ENCODE data around the gene CENPA. TPM values are rescaled to one million over a fixed set of nuclear protein-coding genes. Genes with fewer than 3 reads are reported as not detected.
"Not testable (repeated sequence)": the region's sequence is repeated elsewhere in the genome, so short reads cannot be mapped to it uniquely, and the experiment has no call there.

The CENPA gene
- total and polyA plus RNA-seq, 2 of the 13 experiments (the other 11 are each of a cell fraction or from before 2014, with no cell fraction given): 28.5 to 38.5 TPM

GRCh38 chr2:26746934-26747333 lies 38.9 kb upstream of the CENPA start:
- POLR2A ChIA-PET: interaction anchor here (1.2 kb wide), 1 partner anchor 157 kb away, joined by 5 read pairs; no protein-coding TSS in a partner anchor
- no peak overlapping the region for H2AFZ ChIP-seq (ENCODE audit: low read length)
- no TSS peak for BruUV-seq (replicated peaks)
- H3K9me3 ChIP-seq (ENCODE audit: low read length): peaks cover 4% of the 10 kb centered on the region; the same call in 1 of the 2 replicates
- WGBS (ENCODE audit: low lambda C conversion rate): 5% methylated on average over 3 of the region's 3 CpGs
- CTCF ChIA-PET (ENCODE audit: low intra/inter-chr PET ratio, low total read pairs): interaction anchor here (1.8 to 7.6 kb wide), 2 partner anchors 141 to 169 kb away, joined by 5 to 118 read pairs; no protein-coding TSS in a partner anchor
- no peak overlapping the region for H3K4me2 ChIP-seq (ENCODE audit: low read depth, low read length)
- FAIRE-seq: no peak
- H3K36me3 ChIP-seq (replicated peaks in 1 of 2; ENCODE audit: control insufficient read depth in 1 of 2, insufficient read depth in 2 of 2, low read length in 2 of 2): no peaks in the 10 kb centered on the region
- H3K4me3 ChIP-seq (replicated peaks in 1 of 3; ENCODE audit: insufficient read depth in 1 of 3, low read depth in 2 of 3, low read length in 3 of 3): no peak overlapping the region
- intact Hi-C loops (cut with micrococcal nuclease; ENCODE audit: unreplicated experiment) (no loop called here), in situ Hi-C loops (cut with HindIII; ENCODE audit: extremely low pct_ligation_motif_present, low pct_unique_long_range_greater_than_20kb) (no loop called here)
- ATAC-seq: no peak
- no peaks in the 10 kb centered on the region for H3K79me2 ChIP-seq (ENCODE audit: insufficient read depth, low read length)
- H3K4me1 ChIP-seq (ENCODE audit: insufficient read depth, low read length): peaks cover 26% of the 10 kb centered on the region
- H3K27me3 ChIP-seq (ENCODE audit: control insufficient read depth in 1 of 2, insufficient read depth in 2 of 2, low read length in 2 of 2): peaks cover 8 to 36% of the 10 kb centered on the region in 2 experiments; a peak in 4 of 5 replicates
- H4K20me1 ChIP-seq (ENCODE audit: insufficient read depth, low read length): no peaks in the 10 kb centered on the region
- no peak overlapping the region for H3K27ac ChIP-seq (ENCODE audit: extremely low read length, insufficient read depth, low read length)
- DNase-seq (ENCODE audit: low spot score): no peak
- no peak overlapping the region for H3K9ac ChIP-seq (ENCODE audit: insufficient read depth, low read depth, low read length)
- TF ChIP-seq THAP11 (CRISPR knock-in tag; IDR thresholded peaks at IDR 0.05) (no peak), HINFP (CRISPR knock-in tag; IDR thresholded peaks at IDR 0.05; ENCODE audit: low read depth) (no peak)

- peak; percentile 45 for DNase-seq (ENCODE audit: low spot score)
- BruUV-seq (replicated peaks); H2AFZ ChIP-seq (ENCODE audit: low read length); intact Hi-C loops (cut with micrococcal nuclease; ENCODE audit: unreplicated experiment); H3K27me3 ChIP-seq (ENCODE audit: control insufficient read depth in 1 of 2, insufficient read depth in 2 of 2, low read length in 2 of 2); H4K20me1 ChIP-seq (ENCODE audit: insufficient read depth, low read length); H3K9ac ChIP-seq (ENCODE audit: insufficient read depth, low read depth, low read length); CTCF ChIA-PET (ENCODE audit: low intra/inter-chr PET ratio, low total read pairs); H3K9me3 ChIP-seq (ENCODE audit: low read length); ATAC-seq; POLR2A ChIA-PET; H3K79me2 ChIP-seq (ENCODE audit: insufficient read depth, low read length); H3K27ac ChIP-seq (ENCODE audit: extremely low read length, insufficient read depth, low read length); FAIRE-seq; in situ Hi-C loops (cut with HindIII; ENCODE audit: extremely low pct_ligation_motif_present, low pct_unique_long_range_greater_than_20kb); H3K36me3 ChIP-seq (replicated peaks in 1 of 2; ENCODE audit: control insufficient read depth in 1 of 2, insufficient read depth in 2 of 2, low read length in 2 of 2); TF ChIP-seq SOX13, NR2F6, SOX6 (IDR thresholded peaks at IDR 0.05): not testable (repeated sequence)
- peak overlapping the region in 1 of 3 experiments; percentile 19; a peak in 1 of 6 replicates for H3K4me3 ChIP-seq (replicated peaks in 1 of 3; ENCODE audit: insufficient read depth in 1 of 3, low read depth in 2 of 3, low read length in 3 of 3)
- 9% methylated on average over 8 of the region's 8 CpGs for WGBS (ENCODE audit: low lambda C conversion rate)
- peak overlapping the region; percentile 51 for H3K4me2 ChIP-seq (ENCODE audit: low read depth, low read length)
- H3K4me1 ChIP-seq (ENCODE audit: insufficient read depth, low read length): peaks cover 26% of the 10 kb centered on the region
- TF ChIP-seq ZNF792 (CRISPR knock-in tag; IDR thresholded peaks at IDR 0.05): 0 out of 2 replicates have a peak, but pooled peaks have one; percentile 22
- peak; percentile 57; the same call in 1 of the 2 replicates for TF ChIP-seq SOX5 (CRISPR knock-in tag; IDR thresholded peaks at IDR 0.05; ENCODE audit: borderline replicate concordance)
- peak; percentile 29; the same call in 1 of the 2 replicates for TF ChIP-seq FOXA3 (CRISPR knock-in tag; IDR thresholded peaks at IDR 0.05)
- peak; percentile 45 for TF ChIP-seq FOSL2 (CRISPR knock-in tag; IDR thresholded peaks at IDR 0.05)
- TF ChIP-seq MIXL1 (CRISPR knock-in tag; IDR thresholded peaks at IDR 0.05): peak; percentile 58; the same call in 1 of the 2 replicates
- TF ChIP-seq PITX1 (CRISPR knock-in tag; IDR thresholded peaks at IDR 0.05): peak; percentile 75
- TF ChIP-seq HDAC2 (CRISPR knock-in tag; IDR thresholded peaks at IDR 0.05): 0 out of 2 replicates have a peak, but pooled peaks have one; percentile 22
- peak in 1 of 2 experiments; percentile 59; a peak in 1 of 4 replicates for TF ChIP-seq SOX13 (CRISPR knock-in tag; conservative IDR thresholded peaks at IDR 0.05 in 1 of 2, IDR thresholded peaks at IDR 0.05 in 1 of 2)
- TF ChIP-seq ETV5 (CRISPR knock-in tag; IDR thresholded peaks at IDR 0.05; ENCODE audit: borderline replicate concordance): peak; percentile 39; the same call in 1 of the 2 replicates
- TF ChIP-seq SAP130 (CRISPR knock-in tag; IDR thresholded peaks at IDR 0.05; ENCODE audit: low read depth): peak; percentile 47
- peak; percentile 91 for TF ChIP-seq ZNF652 (CRISPR knock-in tag; IDR thresholded peaks at IDR 0.05; ENCODE audit: borderline replicate concordance, low read depth)
- TF ChIP-seq ZNF605 (CRISPR knock-in tag; IDR thresholded peaks at IDR 0.05): 0 out of 2 replicates have a peak, but pooled peaks have one; percentile 21
- TF ChIP-seq GATAD2A (CRISPR knock-in tag; IDR thresholded peaks at IDR 0.05): peak; percentile 70
- TF ChIP-seq NR2F6 (CRISPR knock-in tag; IDR thresholded peaks at IDR 0.05): 0 out of 2 replicates have a peak, but pooled peaks have one; percentile 14
- TF ChIP-seq SOX6 (CRISPR knock-in tag; IDR thresholded peaks at IDR 0.05): peak; percentile 22; the same call in 1 of the 2 replicates
Observed at GRCh38 chr2:26749787-26750420, 36.0 kb upstream of the CENPA start.

Measured in HepG2 (cell line).